HT-29 (cell line): ENCODE measurements around the gene INSRR. TPM values are rescaled to one million over a fixed set of nuclear protein-coding genes. Genes with fewer than 3 reads are reported as not detected.

Experiments
- DNase-seq: peaks from one replicate; pipeline ENCODE4 v3.0.0-alpha.2; 2015; ENCODE audit warnings: low spot score
- total RNA-seq: library from RNA; depleted of rRNA; stranded (reverse); fragments of >200 nt; shearing (Covaris generic); gene quantifications from 2 replicates; pipeline ENCODE4 v1.2.3, GENCODE V29; 2014

Gene INSRR
- total RNA-seq, 1 experiment from 2014 or later = 0.03 TPM

GRCh38 chr1:156894711-156895454 lies 36.0 kb upstream of the INSRR start:
- no peak for DNase-seq

GRCh38 chr1:156894001-156894400 lies 35.1 kb upstream of the INSRR start:
- no peak for DNase-seq

- no peak for DNase-seq
Measured at GRCh38 chr1:156893048-156893953, 34.4 kb upstream of the INSRR start, which contains the start of gene PEAR1. TSS of gene PEAR1 (plus strand) at chr1:156893718. CDS start at chr1:156903927, 10,209 bp downstream.

- DNase-seq = peak; percentile 90
Measured at GRCh38 chr1:156892190-156893047, 33.5 kb upstream of the INSRR start.

- peak; percentile 90 for DNase-seq
Measured at GRCh38 chr1:156889802-156890580, 31.1 kb upstream of the INSRR start.

- DNase-seq = no peak
Measured at GRCh38 chr1:156887734-156888133, 28.8 kb upstream of the INSRR start.

GRCh38 chr1:156887317-156887716 lies 28.4 kb upstream of the INSRR start:
- DNase-seq = no peak

GRCh38 chr1:156886583-156887281 lies 27.8 kb upstream of the INSRR start:
- no peak for DNase-seq

GRCh38 chr1:156885880-156886355 lies 27.0 kb upstream of the INSRR start:
- DNase-seq = no peak

- DNase-seq = no peak
Measured at GRCh38 chr1:156885314-156885713, 26.4 kb upstream of the INSRR start.

GRCh38 chr1:156884560-156885184 lies 25.8 kb upstream of the INSRR start:
- DNase-seq = no peak

- no peak for DNase-seq
Measured at GRCh38 chr1:156883919-156884318, 25.0 kb upstream of the INSRR start.

- DNase-seq = no peak
Measured at GRCh38 chr1:156882543-156882942, 23.6 kb upstream of the INSRR start.

- no peak for DNase-seq
Measured at GRCh38 chr1:156881663-156882062, 22.7 kb upstream of the INSRR start.

- no peak for DNase-seq
Measured at GRCh38 chr1:156881101-156881500, 22.2 kb upstream of the INSRR start.

GRCh38 chr1:156880473-156880872 lies 21.6 kb upstream of the INSRR start:
- DNase-seq = no peak

- DNase-seq = no peak
Measured at GRCh38 chr1:156879876-156880275, 21.0 kb upstream of the INSRR start.

- DNase-seq = no peak
Measured at GRCh38 chr1:156877433-156878170, 18.7 kb upstream of the INSRR start.

GRCh38 chr1:156876281-156876680 lies 17.4 kb upstream of the INSRR start:
- no peak for DNase-seq
